Endothelial cell of umbilical vein (primary cell): ENCODE results near the gene ZNF583. TPM values are rescaled to one million over a fixed set of nuclear protein-coding genes. Genes with fewer than 3 reads are reported as not detected.
A peak's percentile ranks its signal among the peaks of the same experiment; 100 is the strongest.

ENCODE experiments used
- BruUV-seq: library from RNA; stranded (reverse); fragments of 400-500 nt; replicated peaks from 2 replicates; lab custom pipeline; 2021; lab: Mats Ljungman, UMichigan
- CTCF ChIA-PET: fragments of 300-600, 350-600 bp; sonication (Branson Sonifier 250); formaldehyde crosslinking; loops from one replicate; lab custom pipeline; 2021; ENCODE audit warnings: antibody characterized with exemption, inconsistent platforms; lab: Charles Lee
- POLR2A ChIA-PET: fragments of 300-600, 350-600 bp; sonication (Branson Sonifier 250); formaldehyde crosslinking; loops from one replicate; lab custom pipeline; 2021; ENCODE audit warnings: antibody characterized with exemption, inconsistent platforms; lab: Charles Lee
- DNase-seq: peaks from one replicate; pipeline ENCODE4 v3.0.0-alpha.2; 2011; ENCODE audit warnings: low read depth, low spot score
- FAIRE-seq: peaks from 2 replicates; lab custom pipeline; 2011; peaks lifted over from hg19 to GRCh38; lab: Jason Lieb, UNC
- H2AFZ ChIP-seq: 2 replicates; pipeline ENCODE4 v1.6.0; 2012; ENCODE audit warnings: low read depth, low read length, control low read depth, inconsistent platforms
- H3K27ac ChIP-seq: 2 replicates; pipeline ENCODE4 v1.5.1; 2011; ENCODE audit warnings: low read depth, mild to moderate bottlenecking, control low read depth, low read length, moderate library complexity; ENCODE audit not compliant: insufficient read depth
- H3K27me3 ChIP-seq, 2 experiments: 2 replicates each; pipeline versions ENCODE4 v1.6.0 to v1.6.1; 2011; ENCODE audit warnings: low read length in 2 of 2, mixed read lengths in 1 of 2; ENCODE audit not compliant: control insufficient read depth in 2 of 2, insufficient read depth in 2 of 2
- H3K36me3 ChIP-seq, 2 experiments: 2 replicates in 1 of 2; 3 replicates in 1 of 2; pipeline ENCODE4 v1.5.1; 2011; ENCODE audit warnings: low read length in 2 of 2, mild to moderate bottlenecking in 1 of 2, moderate library complexity in 1 of 2; ENCODE audit not compliant: control insufficient read depth in 2 of 2, insufficient read depth in 2 of 2; ENCODE audit errors: extremely low read depth in 1 of 2
- H3K4me1 ChIP-seq: 3 replicates; pipeline ENCODE4 v1.5.1; 2011; ENCODE audit warnings: mild to moderate bottlenecking, low read length; ENCODE audit not compliant: control insufficient read depth, insufficient read depth; ENCODE audit errors: extremely low read depth
- H3K4me2 ChIP-seq: 2 replicates; pipeline ENCODE4 v1.6.1; 2011; ENCODE audit warnings: low read length, control low read depth, mixed read lengths; ENCODE audit not compliant: insufficient read depth
- H3K4me3 ChIP-seq, 3 experiments: fragments of 200-600 bp in 1 of 3; sonication (generic), shearing (Covaris generic) in 1 of 3; replicated peaks in 1 of 3; 2 replicates each; pipeline ENCODE4 v1.5.1; 2011 to 2016; ENCODE audit warnings: control low read depth in 3 of 3, low read length in 3 of 3, mild to moderate bottlenecking in 2 of 3, inconsistent platforms in 1 of 3, low read depth in 1 of 3, moderate library complexity in 1 of 3; ENCODE audit not compliant: insufficient read depth in 1 of 3
- H3K79me2 ChIP-seq: 2 replicates; pipeline ENCODE4 v1.6.0; 2012; ENCODE audit warnings: low read length, inconsistent platforms; ENCODE audit not compliant: control insufficient read depth, insufficient read depth
- H3K9ac ChIP-seq: replicated peaks from 2 replicates; pipeline ENCODE3; 2011; ENCODE audit warnings: low read length, control low read depth; ENCODE audit not compliant: insufficient read depth; ENCODE audit errors: extremely low read depth
- H3K9me1 ChIP-seq: replicated peaks from 3 replicates; pipeline ENCODE4 v1.6.0; 2011; ENCODE audit warnings: mild to moderate bottlenecking, low read length; ENCODE audit not compliant: control insufficient read depth, insufficient read depth; ENCODE audit errors: extremely low read depth
- H3K9me3 ChIP-seq: replicated peaks from 2 replicates; pipeline ENCODE4 v1.5.1; 2012; ENCODE audit warnings: low read length, inconsistent platforms; ENCODE audit not compliant: control insufficient read depth, insufficient read depth
- H4K20me1 ChIP-seq: replicated peaks from 2 replicates; pipeline ENCODE3; 2011; ENCODE audit warnings: mild to moderate bottlenecking, low read length; ENCODE audit not compliant: control insufficient read depth, insufficient read depth; ENCODE audit errors: extremely low read depth
- CTCF ChIP-seq, 2 donors: IDR thresholded peaks; 1 replicate in 1 of 2; 2 replicates in 1 of 2; pipeline ENCODE4 v1.5.1; 2011; ENCODE audit warnings: low read length in 2 of 2, mild to moderate bottlenecking in 2 of 2, moderate library complexity in 2 of 2, control low read depth in 1 of 2, inconsistent platforms in 1 of 2, low read depth in 1 of 2; ENCODE audit not compliant: insufficient read depth in 1 of 2; ENCODE audit errors: extremely low read depth in 1 of 2
- EZH2 ChIP-seq: IDR thresholded peaks from 2 replicates; pipeline ENCODE4 v1.6.1; 2012; ENCODE audit warnings: borderline replicate concordance, low read depth, mild to moderate bottlenecking, moderate library complexity, low read length, inconsistent platforms; ENCODE audit not compliant: severe bottlenecking
- FOS ChIP-seq: IDR thresholded peaks from 2 replicates; pipeline ENCODE4 v1.6.1; 2011; ENCODE audit warnings: mild to moderate bottlenecking, low read length, moderate library complexity, borderline replicate concordance; ENCODE audit not compliant: insufficient read depth
- GATA2 ChIP-seq: IDR thresholded peaks from 2 replicates; pipeline ENCODE4 v1.7.0; 2011; ENCODE audit warnings: low read depth, mild to moderate bottlenecking, moderate library complexity, mixed read lengths, low read length; ENCODE audit not compliant: insufficient read length, insufficient read depth
- JUN ChIP-seq: IDR thresholded peaks from 2 replicates; pipeline ENCODE4 v1.6.1; 2011; ENCODE audit warnings: borderline replicate concordance, low read depth; ENCODE audit not compliant: insufficient read length, insufficient read depth
- MAX ChIP-seq: IDR thresholded peaks from 2 replicates; pipeline ENCODE4 v1.6.1; 2011; ENCODE audit not compliant: insufficient read depth, insufficient read length
- MYC ChIP-seq: IDR thresholded peaks from one replicate; pipeline ENCODE4 v1.6.1; 2011; ENCODE audit warnings: mild to moderate bottlenecking, low read depth, low read length
- POLR2A ChIP-seq: IDR thresholded peaks from 2 replicates; pipeline ENCODE4 v1.6.1; 2012; ENCODE audit warnings: low read depth, mild to moderate bottlenecking, control low read depth, low read length
- POLR2AphosphoS5 ChIP-seq: IDR thresholded peaks from 2 replicates; pipeline ENCODE4 v1.6.1; 2012; ENCODE audit warnings: low read depth, mild to moderate bottlenecking, control low read depth, low read length, moderate library complexity; ENCODE audit not compliant: insufficient read depth
- dilution Hi-C: fragments of 300-500 bp; cut with MboI; formaldehyde crosslinking; loops from one replicate; pipeline ENCODE4 v1.15.0; 2019; ENCODE audit warnings: low sequenced_read_pairs; ENCODE audit not compliant: extremely low pct_ligation_motif_present
- intact Hi-C: fragments of 100-400 bp; cut with micrococcal nuclease; formaldehyde crosslinking; loops from one replicate; pipeline ENCODE4 v1.10.0; 2022
- polyA plus RNA-seq, 4 experiments: library from polyadenylated mRNA; depleted of rRNA in 3 of 4; stranded (reverse) in 3 of 4; unstranded in 1 of 4; fragments of >200 nt; gene quantifications; 2 replicates each; pipeline versions ENCODE4 v1.2.1 to v1.2.3, GENCODE V29; 2011 to 2012; ENCODE audit warnings: missing spikeins in 1 of 4
- total RNA-seq: library from RNA; stranded (reverse); gene quantifications from 2 replicates; pipeline ENCODE4 v1.2.3, GENCODE V29; 2021

The ZNF583 gene
- total and polyA plus RNA-seq, 2 donors (not counting 3 experiments of a cell fraction or from before 2014, with no cell fraction given): 0.99 to 4.8 TPM

GRCh38 chr19:56383826-56384605 lies 20.1 kb upstream of the ZNF583 start:
- dilution Hi-C loops (no loop called here), intact Hi-C loops (no loop called here)
- Histone ChIP-seq H3K4me1 (no peaks in the 10 kb centered on the region), H3K9ac (no peak overlapping the region), H3K4me3 (no peak overlapping the region), H3K27ac (no peak overlapping the region), H3K36me3 (no peaks in the 10 kb centered on the region), H3K4me2 (no peak overlapping the region), H2AFZ (no peak overlapping the region), H4K20me1 (no peaks in the 10 kb centered on the region), H3K9me3 (peaks cover 4% of the 10 kb centered on the region), H3K79me2 (no peaks in the 10 kb centered on the region), H3K9me1 (no peaks in the 10 kb centered on the region), H3K27me3 (no peaks in the 10 kb centered on the region)
- no peak for FAIRE-seq
- DNase-seq: no peak
- POLR2A ChIA-PET: no interaction called here
- TF ChIP-seq MYC: no peak
- BruUV-seq: no TSS peak
- CTCF ChIA-PET: no interaction called here

- H2AFZ ChIP-seq: peak within 1 kb of the TSS; percentile 68
- H3K9ac ChIP-seq: peak within 1 kb of the TSS; percentile 45
- no peaks in the 10 kb centered on the region for H3K4me1 ChIP-seq
- no peaks in the 10 kb centered on the region for H3K27me3 ChIP-seq
- intact Hi-C loops (loop anchor here (1.0 kb wide), 5 partner anchors 11 to 1762 kb away; partner anchors contain the start of genes ZFP28, ZNF583 and ZSCAN5A), dilution Hi-C loops (no loop called here)
- H3K4me3 ChIP-seq: peak within 1 kb of the TSS in 2 of 3 experiments; percentile 17 to 64
- TSS peak; percentile 51 for BruUV-seq
- no peaks in the 10 kb centered on the region for H3K9me1 ChIP-seq
- ChIA-PET CTCF (interaction anchor here (1.6 kb wide), 1 partner anchor 25 kb away, joined by 3 read pairs; no protein-coding TSS in a partner anchor), POLR2A (no interaction called here)
- peak within 1 kb of the TSS; percentile 41 for H3K4me2 ChIP-seq
- TF ChIP-seq EZH2 (no peak), FOS (no peak), MAX (no peak), POLR2A (peak; percentile 70), MYC (no peak), POLR2AphosphoS5 (no peak), JUN (no peak), GATA2 (no peak), CTCF (IDR thresholded peaks at IDR 0.05; ENCODE audit: extremely low read depth in 1 of 2, insufficient read depth in 1 of 2, low read depth in 1 of 2, low read length in 2 of 2) (peak; percentile 75 to 87)
- FAIRE-seq: peak; percentile 96
- no peaks in the 10 kb centered on the region for H3K79me2 ChIP-seq
- no peaks in the 10 kb centered on the region for H4K20me1 ChIP-seq
- DNase-seq: peak; percentile 94
- peak within 1 kb of the TSS; percentile 26 for H3K27ac ChIP-seq
- no peaks in the 10 kb centered on the region for H3K36me3 ChIP-seq
- no peaks in the 10 kb centered on the region for H3K9me3 ChIP-seq
Measured at GRCh38 chr19:56393119-56394012, 10.8 kb upstream of the ZNF583 start, which contains the start of gene ZNF582. Gene ZNF582 (minus strand): TSS chr19:56393534. CDS start chr19:56391752, 1,782 bp downstream.
